GM21825 (cell line): ENCODE measurements around the gene AARSD1.
"Not testable (repeated sequence)": the region's sequence is repeated elsewhere in the genome, so short reads cannot be mapped to it uniquely, and the experiment has no call there.

Experiments
- ATAC-seq: cut with Tn5 transposase; IDR thresholded peaks from one replicate; pipeline ENCODE4 v1.9.1; 2021; ENCODE audit warnings: mild to moderate bottlenecking, moderate library complexity; ENCODE audit not compliant: unreplicated experiment

The AARSD1 gene

GRCh38 chr17:42920922-42921321, 43.3 kb downstream of the AARSD1 start:
- no peak for ATAC-seq

GRCh38 chr17:42920106-42920900, 44.0 kb downstream of the AARSD1 start:
- ATAC-seq: no peak

- not testable (repeated sequence) for ATAC-seq
Measured at GRCh38 chr17:42919522-42920077, 44.7 kb downstream of the AARSD1 start.

- ATAC-seq: no peak
Measured at GRCh38 chr17:42918902-42919521, 45.2 kb downstream of the AARSD1 start.

GRCh38 chr17:42917236-42917603, 47.0 kb downstream of the AARSD1 start:
- no peak for ATAC-seq

- ATAC-seq: not testable (repeated sequence)
Measured at GRCh38 chr17:42916388-42917235, 47.6 kb downstream of the AARSD1 start.

GRCh38 chr17:42915288-42915687, 49.0 kb downstream of the AARSD1 start:
- ATAC-seq: not testable (repeated sequence)

- no peak for ATAC-seq
Measured at GRCh38 chr17:42913981-42914617, 50.2 kb downstream of the AARSD1 start.

GRCh38 chr17:42913522-42913921, 50.7 kb downstream of the AARSD1 start:
- ATAC-seq: no peak

- no peak for ATAC-seq
Measured at GRCh38 chr17:42908872-42909700, 55.2 kb downstream of the AARSD1 start.

- ATAC-seq: no peak
Measured at GRCh38 chr17:42906772-42907446, 57.3 kb downstream of the AARSD1 start.

- no peak for ATAC-seq
Measured at GRCh38 chr17:42904110-42904469, 60.2 kb downstream of the AARSD1 start.

GRCh38 chr17:42901535-42902229, 62.6 kb downstream of the AARSD1 start:
- ATAC-seq: no peak
